GM12878 (cell line): ENCODE measurements around the gene FADS1.

ENCODE experiments used
- BHLHE40 ChIP-seq, 2 experiments: fragments of 450-650 bp in 1 of 2; IDR thresholded peaks; 2 replicates each; pipeline ENCODE4 v1.6.1; 2011 to 2017; ENCODE audit warnings: low read depth in 2 of 2, borderline replicate concordance in 1 of 2, improper control_type of control experiment in 1 of 2, low read length in 1 of 2, mild to moderate bottlenecking in 1 of 2
- EZH2 ChIP-seq: IDR thresholded peaks from 2 replicates; pipeline ENCODE4 v1.6.1; 2012; ENCODE audit warnings: low read depth, mild to moderate bottlenecking, control low read depth, inconsistent platforms, low read length, borderline replicate concordance; ENCODE audit not compliant: control insufficient read depth
- JUNB ChIP-seq: IDR thresholded peaks from 2 replicates; pipeline ENCODE4 v1.6.1; 2016; ENCODE audit warnings: antibody characterized with exemption, mild to moderate bottlenecking
- TF ChIP-seq, protein P1 (sequence below): IDR thresholded peaks from 2 replicates; pipeline ENCODE4 v1.6.1; 2012; ENCODE audit warnings: low read depth, low read length, improper control_type of control experiment

GRCh38 chr11:61794579-61794978, 22.2 kb downstream of the FADS1 start:
- TF ChIP-seq EZH2 (no peak), BHLHE40 (IDR thresholded peaks at IDR 0.05; ENCODE audit: borderline replicate concordance in 1 of 2, low read depth in 2 of 2, low read length in 1 of 2) (no peak), JUNB (no peak)
- TF ChIP-seq, protein P1, sequence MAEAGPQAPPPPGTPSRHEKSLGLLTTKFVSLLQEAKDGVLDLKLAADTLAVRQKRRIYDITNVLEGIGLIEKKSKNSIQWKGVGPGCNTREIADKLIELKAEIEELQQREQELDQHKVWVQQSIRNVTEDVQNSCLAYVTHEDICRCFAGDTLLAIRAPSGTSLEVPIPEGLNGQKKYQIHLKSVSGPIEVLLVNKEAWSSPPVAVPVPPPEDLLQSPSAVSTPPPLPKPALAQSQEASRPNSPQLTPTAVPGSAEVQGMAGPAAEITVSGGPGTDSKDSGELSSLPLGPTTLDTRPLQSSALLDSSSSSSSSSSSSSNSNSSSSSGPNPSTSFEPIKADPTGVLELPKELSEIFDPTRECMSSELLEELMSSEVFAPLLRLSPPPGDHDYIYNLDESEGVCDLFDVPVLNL, result no peak
